Islet precursor cell (in vitro differentiated cells): Measurements from ENCODE around the gene FCN2.

Experiments used
- DNase-seq: peaks from one replicate; pipeline ENCODE4 v3.0.0-alpha.2; 2018

FCN2 gene

GRCh38 chr9:134889386-134890154 is 9.0 kb downstream of the FCN2 start:
- no peak for DNase-seq

- DNase-seq, result no peak
These were observed 9.5 kb downstream of the FCN2 start for GRCh38 chr9:134890155-134890495.

GRCh38 chr9:134891053-134891452 is 10.4 kb downstream of the FCN2 start:
- peak; percentile 32 for DNase-seq

- peak; percentile 35 for DNase-seq
These were observed 11.1 kb downstream of the FCN2 start for GRCh38 chr9:134891713-134892112.

- DNase-seq, result peak; percentile 41
These were observed 11.6 kb downstream of the FCN2 start for GRCh38 chr9:134892221-134892620.

GRCh38 chr9:134892820-134893420 is 12.3 kb downstream of the FCN2 start:
- DNase-seq, result no peak

- peak; percentile 20 for DNase-seq
These were observed 13.7 kb downstream of the FCN2 start for GRCh38 chr9:134894136-134894860.

- no peak for DNase-seq
These were observed 14.5 kb downstream of the FCN2 start for GRCh38 chr9:134895097-134895496.

- DNase-seq, result no peak
These were observed 14.9 kb downstream of the FCN2 start for GRCh38 chr9:134895567-134895907.

GRCh38 chr9:134895908-134896833 is 15.6 kb downstream of the FCN2 start:
- DNase-seq, result peak; percentile 37

GRCh38 chr9:134896834-134897583 is 16.4 kb downstream of the FCN2 start:
- DNase-seq, result no peak

GRCh38 chr9:134897584-134898170 is 17.1 kb downstream of the FCN2 start:
- DNase-seq, result no peak

GRCh38 chr9:134898319-134898718 is 17.7 kb downstream of the FCN2 start:
- no peak for DNase-seq

- no peak for DNase-seq
These were observed 18.6 kb downstream of the FCN2 start for GRCh38 chr9:134899168-134899567.

GRCh38 chr9:134899818-134900217 is 19.2 kb downstream of the FCN2 start:
- DNase-seq, result no peak

- DNase-seq, result no peak
These were observed 22.3 kb downstream of the FCN2 start for GRCh38 chr9:134902936-134903335.

GRCh38 chr9:134908524-134909309 is 28.1 kb downstream of the FCN2 start:
- DNase-seq, result peak; percentile 43

GRCh38 chr9:134909511-134910481 is 29.2 kb downstream of the FCN2 start:
- DNase-seq, result peak; percentile 36

GRCh38 chr9:134912126-134912840 is 31.7 kb downstream of the FCN2 start:
- DNase-seq, result peak; percentile 41
